ENCODE results near the gene ZBTB49.

- no peak for TF ChIP-seq BHLHE40 (IDR thresholded peaks at IDR 0.05; ENCODE audit: borderline replicate concordance)
- no peak for TF ChIP-seq ELF4 (IDR thresholded peaks at IDR 0.05)
- no peak for TF ChIP-seq PKNOX1 (IDR thresholded peaks at IDR 0.05)
Measured at GRCh38 chr4:4281787-4282186, 8.3 kb upstream of the ZBTB49 start.
